ENCODE measurements around the gene ATF4.

GRCh38 chr22:39490135-39490798 lies 30.1 kb upstream of the ATF4 start:
- TF ChIP-seq, protein P1, sequence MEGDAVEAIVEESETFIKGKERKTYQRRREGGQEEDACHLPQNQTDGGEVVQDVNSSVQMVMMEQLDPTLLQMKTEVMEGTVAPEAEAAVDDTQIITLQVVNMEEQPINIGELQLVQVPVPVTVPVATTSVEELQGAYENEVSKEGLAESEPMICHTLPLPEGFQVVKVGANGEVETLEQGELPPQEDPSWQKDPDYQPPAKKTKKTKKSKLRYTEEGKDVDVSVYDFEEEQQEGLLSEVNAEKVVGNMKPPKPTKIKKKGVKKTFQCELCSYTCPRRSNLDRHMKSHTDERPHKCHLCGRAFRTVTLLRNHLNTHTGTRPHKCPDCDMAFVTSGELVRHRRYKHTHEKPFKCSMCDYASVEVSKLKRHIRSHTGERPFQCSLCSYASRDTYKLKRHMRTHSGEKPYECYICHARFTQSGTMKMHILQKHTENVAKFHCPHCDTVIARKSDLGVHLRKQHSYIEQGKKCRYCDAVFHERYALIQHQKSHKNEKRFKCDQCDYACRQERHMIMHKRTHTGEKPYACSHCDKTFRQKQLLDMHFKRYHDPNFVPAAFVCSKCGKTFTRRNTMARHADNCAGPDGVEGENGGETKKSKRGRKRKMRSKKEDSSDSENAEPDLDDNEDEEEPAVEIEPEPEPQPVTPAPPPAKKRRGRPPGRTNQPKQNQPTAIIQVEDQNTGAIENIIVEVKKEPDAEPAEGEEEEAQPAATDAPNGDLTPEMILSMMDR (IDR thresholded peaks at IDR 0.05 in 2 of 3, conservative IDR thresholded peaks at IDR 0.05 in 1 of 3; ENCODE audit: borderline replicate concordance in 1 of 3, insufficient read depth in 1 of 3, low read depth in 2 of 3, low read length in 2 of 3): no peak
- TF ChIP-seq ZNF274 (IDR thresholded peaks at IDR 0.05; ENCODE audit: low read depth, low read length) (no peak), SP1 (IDR thresholded peaks at IDR 0.05; ENCODE audit: low read depth) (peak; percentile 72), EZH2phosphoT487 (IDR thresholded peaks at IDR 0.05; ENCODE audit: borderline replicate concordance) (no peak), POLR2AphosphoS5 (IDR thresholded peaks at IDR 0.05; ENCODE audit: low read depth, low read length) (no peak), RAD21 (IDR thresholded peaks at IDR 0.05; ENCODE audit: low read depth) (no peak)
